SKM-1 (cell line): ENCODE data around the gene THBD.

ENCODE experiments used
- DNase-seq: peaks from one replicate; lab custom pipeline; 2025; ENCODE audit not compliant: unreplicated experiment; lab: John Stamatoyannopoulos, UW

The THBD gene

GRCh38 chr20:23037017-23037481, 12.4 kb downstream of the THBD start:
- DNase-seq: no peak

- DNase-seq: no peak
Observed at GRCh38 chr20:23036371-23036770, 13.1 kb downstream of the THBD start.

- no peak for DNase-seq
Observed at GRCh38 chr20:23035731-23036130, 13.7 kb downstream of the THBD start.

GRCh38 chr20:23034721-23035671, 14.5 kb downstream of the THBD start, which contains the start of gene SSTR4:
SSTR4 (plus strand) TSS chr20:23035312; CDS start chr20:23035484, 172 bp downstream.
- DNase-seq: no peak

- DNase-seq: no peak
Observed at GRCh38 chr20:23033918-23034317, 15.6 kb downstream of the THBD start.

- no peak for DNase-seq
Observed at GRCh38 chr20:23032750-23033078, 16.8 kb downstream of the THBD start.

- DNase-seq: no peak
Observed at GRCh38 chr20:23032056-23032749, 17.3 kb downstream of the THBD start.

GRCh38 chr20:23031346-23031745, 18.1 kb downstream of the THBD start:
- DNase-seq: no peak

GRCh38 chr20:23029324-23029723, 20.1 kb downstream of the THBD start:
- DNase-seq: no peak

GRCh38 chr20:23028392-23028791, 21.1 kb downstream of the THBD start:
- DNase-seq: no peak

GRCh38 chr20:23027721-23028120, 21.8 kb downstream of the THBD start:
- DNase-seq: peak; percentile 76

GRCh38 chr20:23025503-23025902, 24.0 kb downstream of the THBD start:
- DNase-seq: peak; percentile 82

- no peak for DNase-seq
Observed at GRCh38 chr20:23024701-23025100, 24.8 kb downstream of the THBD start.

GRCh38 chr20:23023621-23024177, 25.8 kb downstream of the THBD start:
- DNase-seq: no peak

- DNase-seq: no peak
Observed at GRCh38 chr20:23022849-23023248, 26.6 kb downstream of the THBD start.

- DNase-seq: no peak
Observed at GRCh38 chr20:23021951-23022350, 27.5 kb downstream of the THBD start.

GRCh38 chr20:23021541-23021940, 27.9 kb downstream of the THBD start:
- DNase-seq: no peak

- DNase-seq: no peak
Observed at GRCh38 chr20:23020230-23021018, 29.0 kb downstream of the THBD start.

- DNase-seq: no peak
Observed at GRCh38 chr20:23019403-23019802, 30.1 kb downstream of the THBD start.

GRCh38 chr20:23018941-23019340, 30.5 kb downstream of the THBD start:
- DNase-seq: no peak

GRCh38 chr20:23018432-23018831, 31.0 kb downstream of the THBD start:
- DNase-seq: no peak
